GM18867 (cell line): ENCODE measurements around the gene SLC6A11.

Experiments used
- ATAC-seq: cut with Tn5 transposase; IDR thresholded peaks from one replicate; pipeline ENCODE4 v1.9.1; 2021; ENCODE audit warnings: mild to moderate bottlenecking, moderate library complexity; ENCODE audit not compliant: unreplicated experiment

SLC6A11 gene

GRCh38 chr3:10837849-10838248, 21.8 kb downstream of the SLC6A11 start:
- no peak for ATAC-seq

GRCh38 chr3:10839167-10839566, 23.1 kb downstream of the SLC6A11 start:
- ATAC-seq = no peak

GRCh38 chr3:10841100-10841499, 25.1 kb downstream of the SLC6A11 start:
- no peak for ATAC-seq

GRCh38 chr3:10843378-10843777, 27.4 kb downstream of the SLC6A11 start:
- ATAC-seq = no peak

DNA sequence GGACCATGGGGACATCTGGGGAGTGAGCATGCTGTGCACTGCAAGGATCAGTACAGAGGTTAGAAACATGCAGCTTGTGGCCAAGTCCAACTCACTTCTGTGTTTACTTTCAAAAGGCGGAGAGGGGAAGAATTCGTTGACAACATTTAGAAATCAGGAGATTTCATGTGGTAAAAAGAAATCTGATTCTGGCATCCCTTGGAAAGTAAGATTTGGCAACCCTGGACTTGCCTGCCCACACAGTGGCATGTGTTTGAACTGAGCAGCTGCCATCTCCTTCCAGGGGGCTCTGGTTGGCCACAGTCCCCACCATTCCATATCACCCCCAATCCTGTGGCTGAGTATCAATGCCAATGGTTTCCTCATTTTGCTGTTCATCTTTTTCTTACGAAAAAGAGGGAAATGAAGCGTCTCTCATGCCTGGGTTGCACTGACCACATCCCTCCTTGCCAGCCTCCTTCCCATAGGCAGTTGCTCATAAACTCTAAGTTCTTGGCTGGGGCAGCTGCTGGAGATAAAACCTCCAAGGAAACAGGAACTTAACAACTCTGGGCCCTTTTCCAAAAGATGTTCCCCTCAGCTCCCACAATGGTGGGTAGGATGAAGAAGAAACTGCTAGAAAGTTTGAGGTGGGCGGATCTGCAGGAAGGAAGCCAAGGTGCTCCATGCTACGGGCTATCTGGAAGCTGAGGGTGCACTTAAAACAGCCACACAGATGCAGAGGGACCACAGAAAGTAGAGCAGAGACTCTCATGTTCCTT, 29.2 kb downstream of the SLC6A11 start:
- ATAC-seq = no peak

DNA sequence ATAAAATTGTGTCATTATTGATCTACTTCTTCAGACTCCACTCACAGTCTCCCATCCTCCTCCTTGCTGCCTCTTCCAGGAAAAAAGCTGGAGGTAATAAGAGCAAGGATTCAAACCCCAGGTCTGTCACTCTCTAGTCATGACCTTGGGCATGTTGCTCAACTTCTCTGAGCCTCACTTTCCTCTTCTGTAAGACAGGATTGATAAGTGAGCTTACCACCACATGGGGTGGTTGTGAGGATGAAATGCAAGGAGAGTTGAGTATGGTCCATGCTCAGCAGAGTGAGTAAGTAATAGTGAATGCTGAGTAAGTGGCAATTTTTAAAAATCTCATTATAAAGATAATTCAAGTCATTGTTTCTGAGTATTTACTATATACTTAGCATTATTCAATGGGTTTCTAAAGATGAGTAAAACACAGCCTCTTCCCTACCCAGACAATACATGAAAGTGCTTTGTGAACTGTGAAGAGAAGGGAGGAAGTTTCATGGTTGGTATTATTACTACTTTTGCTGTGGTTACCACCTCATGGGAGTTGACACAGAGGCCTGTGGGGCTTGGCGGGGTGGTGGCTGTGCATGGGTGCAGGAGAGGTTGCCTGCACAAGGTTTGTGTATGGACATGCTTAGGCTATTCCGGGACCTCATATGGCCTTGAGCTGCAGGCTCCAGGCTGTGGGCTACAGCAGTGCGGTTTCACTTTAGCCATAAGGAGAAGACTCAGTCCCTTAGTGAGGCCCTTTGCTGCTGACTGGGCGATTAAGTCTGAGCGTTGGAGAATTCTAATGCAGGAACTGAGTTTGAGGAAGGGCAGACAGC, 30.0 kb downstream of the SLC6A11 start:
- peak; percentile 66 for ATAC-seq

DNA sequence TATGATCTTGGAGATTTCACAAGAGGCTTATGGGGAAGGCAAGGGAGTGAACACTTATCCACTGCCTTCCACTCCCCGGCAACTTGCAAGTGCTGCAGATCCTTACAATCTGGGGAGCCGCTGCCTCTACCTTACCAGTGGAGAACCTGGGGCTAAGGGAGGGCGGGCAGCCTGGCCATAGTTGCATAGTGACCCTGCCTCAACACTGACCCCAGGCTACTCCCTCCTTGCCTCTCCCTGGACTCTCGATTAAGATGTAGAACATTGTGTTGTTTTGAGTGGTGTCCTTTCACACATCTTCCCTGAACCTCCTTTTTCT, 30.6 kb downstream of the SLC6A11 start:
- ATAC-seq = no peak

- ATAC-seq = no peak
Observed at GRCh38 chr3:10848261-10848660, 32.2 kb downstream of the SLC6A11 start.

DNA sequence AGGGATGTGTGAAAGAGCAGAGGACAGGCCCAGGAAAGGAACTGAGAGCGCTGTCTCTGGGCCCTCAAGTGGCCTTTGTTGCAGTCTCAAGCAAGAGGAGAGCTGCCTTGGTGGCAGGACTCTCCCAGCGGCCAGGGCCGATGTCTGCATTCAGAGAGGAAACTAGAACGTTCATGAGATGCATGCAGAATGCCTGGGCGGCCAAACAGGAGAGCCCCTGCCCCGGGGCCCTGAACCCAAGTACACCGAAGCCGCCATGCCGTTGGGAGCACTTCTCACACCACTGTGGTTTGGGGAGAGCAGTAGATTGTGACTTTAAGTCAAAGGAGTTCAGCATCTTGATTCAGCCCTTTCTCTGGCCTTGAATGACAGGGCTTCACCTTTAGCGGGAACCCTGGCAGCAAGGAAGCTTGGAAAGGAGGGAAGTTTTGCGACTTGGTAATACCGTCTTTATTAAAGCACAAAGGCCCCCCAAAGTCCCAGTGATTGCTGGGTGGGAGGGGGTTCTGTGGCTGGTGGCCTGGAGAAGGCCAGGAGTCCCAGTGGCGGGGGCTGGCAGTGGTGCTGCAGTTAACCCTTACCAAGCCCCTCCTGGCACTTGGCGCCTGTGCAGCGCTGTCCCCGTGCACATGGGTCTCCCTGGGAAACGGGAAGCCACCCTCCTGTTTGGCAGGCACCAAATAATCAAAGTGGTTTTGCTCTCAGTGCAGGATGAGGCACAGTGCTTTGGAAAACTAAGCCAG, 36.2 kb downstream of the SLC6A11 start:
- no peak for ATAC-seq

- ATAC-seq = no peak
Observed at GRCh38 chr3:10855083-10855870, 39.2 kb downstream of the SLC6A11 start.

GRCh38 chr3:10855871-10856662, 40.0 kb downstream of the SLC6A11 start:
- no peak for ATAC-seq

DNA sequence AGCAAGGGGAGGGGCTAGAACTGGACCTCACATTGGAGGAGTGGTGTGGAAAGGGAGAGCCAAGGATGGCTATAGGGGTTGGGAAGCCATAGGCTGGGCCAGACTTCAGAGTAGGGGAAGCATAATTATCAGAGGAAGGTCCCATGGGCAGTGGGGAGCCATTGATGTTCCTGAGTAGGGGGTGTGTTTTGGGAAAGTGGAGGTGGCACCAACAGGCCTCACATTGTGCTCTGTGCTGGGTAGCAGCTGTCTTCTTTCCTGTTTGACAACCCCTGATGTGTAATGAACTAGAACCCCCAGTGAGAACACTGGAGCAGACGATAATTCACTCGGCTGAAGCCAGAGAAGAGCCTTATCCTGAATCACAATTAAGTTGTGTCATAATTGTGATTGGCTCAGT, 41.2 kb downstream of the SLC6A11 start:
- ATAC-seq = no peak

DNA sequence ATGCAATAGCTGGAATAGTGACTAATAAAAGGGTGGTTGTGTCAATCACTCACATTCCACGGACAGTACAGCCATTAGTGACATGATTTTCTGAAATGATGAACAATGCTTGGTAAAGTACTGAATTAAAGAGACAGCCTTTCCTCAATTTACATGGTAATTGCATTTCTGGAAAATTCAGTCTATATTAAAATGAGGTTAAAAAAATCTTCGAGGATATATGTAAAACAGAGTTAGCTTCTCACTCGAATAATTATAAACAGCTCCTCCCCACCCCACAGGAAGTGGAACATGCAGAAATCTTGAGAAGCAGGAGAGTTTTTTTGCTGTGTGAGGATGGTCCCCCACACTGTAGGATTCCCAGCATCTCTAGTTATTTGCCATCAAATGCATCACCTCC, 42.1 kb downstream of the SLC6A11 start:
- no peak for ATAC-seq

- ATAC-seq = no peak
Observed at GRCh38 chr3:10867384-10867783, 51.4 kb downstream of the SLC6A11 start.

GRCh38 chr3:10869460-10869859, 53.4 kb downstream of the SLC6A11 start:
- ATAC-seq = no peak

DNA sequence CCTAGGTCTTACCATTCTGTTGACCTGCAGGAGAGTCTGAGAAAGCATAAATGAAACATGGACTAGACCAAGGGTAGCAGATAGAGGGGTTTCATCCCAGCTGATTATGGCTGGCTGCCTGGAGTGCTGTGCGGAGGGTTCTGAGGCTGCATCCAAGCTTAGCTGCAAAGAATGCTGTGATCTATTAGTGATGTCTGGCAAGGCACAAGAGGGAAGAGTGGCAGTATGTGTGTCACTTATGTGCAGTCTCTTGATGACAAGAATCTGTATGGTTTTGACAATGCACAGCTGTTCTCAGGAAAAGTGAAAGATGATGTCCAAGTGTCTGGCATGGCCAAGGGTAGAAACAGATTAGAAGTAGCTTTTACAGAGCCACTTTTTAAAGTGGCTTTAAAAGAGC, 54.3 kb downstream of the SLC6A11 start:
- ATAC-seq = no peak

- no peak for ATAC-seq
Observed at GRCh38 chr3:10873415-10873814, 57.4 kb downstream of the SLC6A11 start.

GRCh38 chr3:10875914-10876313, 59.9 kb downstream of the SLC6A11 start:
- ATAC-seq = no peak

DNA sequence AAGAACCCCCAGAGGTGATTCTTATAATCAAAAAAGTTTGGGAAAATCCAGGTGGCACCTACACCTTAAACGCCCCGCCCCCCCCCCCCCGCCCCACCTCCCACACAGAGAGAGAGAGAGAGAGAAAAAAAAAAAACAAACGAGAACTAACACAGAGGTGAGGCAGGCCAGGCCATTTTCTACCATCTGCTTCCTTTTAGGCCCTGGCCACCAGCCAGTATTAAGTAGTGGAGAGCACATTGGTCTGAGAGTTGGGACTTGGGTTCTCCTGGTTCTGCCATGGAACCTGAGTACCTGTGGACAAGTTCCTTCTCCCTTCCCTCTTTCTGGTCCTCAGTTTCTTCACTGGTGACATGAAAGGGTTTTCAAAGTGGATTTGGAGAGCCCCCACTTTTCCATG, 60.6 kb downstream of the SLC6A11 start:
- no peak for ATAC-seq

DNA sequence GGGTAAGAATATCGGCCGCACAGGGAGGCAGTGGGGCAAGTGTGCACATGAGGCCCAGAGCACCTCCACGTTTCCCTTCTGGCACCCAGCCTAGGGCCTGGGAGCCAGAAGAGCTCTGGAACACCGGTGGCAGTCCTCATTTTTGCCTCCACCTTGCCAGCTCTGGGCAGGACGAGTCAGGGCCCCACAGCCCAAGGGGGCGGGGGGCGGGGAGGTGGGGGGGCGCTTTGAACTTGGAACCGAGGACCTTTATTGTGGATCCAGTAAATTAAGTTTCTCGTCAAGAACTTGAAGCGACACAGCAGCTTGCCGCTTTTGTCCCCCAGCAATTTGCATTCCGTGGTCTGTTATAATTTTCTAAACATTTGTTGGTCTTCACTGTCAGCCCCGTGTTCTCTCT, 66.8 kb downstream of the SLC6A11 start:
- ATAC-seq = no peak
